Measurements from ENCODE around the gene OR2S2.
A peak's percentile ranks its signal among the peaks of the same experiment; 100 is the strongest.
"Not testable (repeated sequence)": the region's sequence is repeated elsewhere in the genome, so short reads cannot be mapped to it uniquely, and the experiment has no call there.

The OR2S2 gene

DNA sequence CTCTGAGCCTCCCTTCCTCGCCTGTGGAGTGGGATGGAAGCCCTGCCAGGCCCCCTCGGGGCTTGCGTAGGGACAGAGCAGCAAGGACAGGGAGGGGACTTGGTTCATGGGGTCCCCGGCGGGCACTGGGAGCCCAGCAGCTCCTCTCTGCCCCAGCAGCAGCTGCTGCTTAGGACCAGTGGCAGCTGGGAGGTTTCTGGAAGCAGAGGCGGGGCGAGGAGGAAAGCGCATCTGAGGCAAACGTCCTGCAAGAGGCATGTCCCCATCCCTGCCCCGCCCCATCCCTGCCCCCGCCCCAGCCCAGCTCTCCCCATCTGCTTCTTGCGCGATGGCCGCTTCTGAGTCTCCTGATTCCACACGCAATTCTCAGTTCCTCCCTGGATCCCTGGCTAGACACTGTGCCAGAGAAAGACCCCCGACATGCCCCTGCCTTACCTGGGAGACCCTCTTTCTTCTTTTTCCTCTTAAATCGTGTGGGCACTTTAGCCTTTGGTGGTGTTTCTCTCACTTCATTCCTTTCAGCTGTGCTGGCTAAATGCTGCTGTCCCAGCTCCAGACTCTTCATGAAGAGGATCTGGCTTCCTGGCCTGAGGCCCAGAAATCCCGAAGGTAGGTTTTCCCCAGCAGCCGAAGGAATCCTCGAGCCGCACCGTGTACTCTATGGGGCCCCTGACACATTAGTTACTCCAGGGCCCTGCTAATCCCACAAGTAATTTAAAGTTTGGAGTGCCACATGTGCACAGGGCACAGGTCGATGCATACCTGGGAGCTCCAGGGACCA is 4.4 kb upstream of the OR2S2 start:
- no peak for FAIRE-seq

DNA sequence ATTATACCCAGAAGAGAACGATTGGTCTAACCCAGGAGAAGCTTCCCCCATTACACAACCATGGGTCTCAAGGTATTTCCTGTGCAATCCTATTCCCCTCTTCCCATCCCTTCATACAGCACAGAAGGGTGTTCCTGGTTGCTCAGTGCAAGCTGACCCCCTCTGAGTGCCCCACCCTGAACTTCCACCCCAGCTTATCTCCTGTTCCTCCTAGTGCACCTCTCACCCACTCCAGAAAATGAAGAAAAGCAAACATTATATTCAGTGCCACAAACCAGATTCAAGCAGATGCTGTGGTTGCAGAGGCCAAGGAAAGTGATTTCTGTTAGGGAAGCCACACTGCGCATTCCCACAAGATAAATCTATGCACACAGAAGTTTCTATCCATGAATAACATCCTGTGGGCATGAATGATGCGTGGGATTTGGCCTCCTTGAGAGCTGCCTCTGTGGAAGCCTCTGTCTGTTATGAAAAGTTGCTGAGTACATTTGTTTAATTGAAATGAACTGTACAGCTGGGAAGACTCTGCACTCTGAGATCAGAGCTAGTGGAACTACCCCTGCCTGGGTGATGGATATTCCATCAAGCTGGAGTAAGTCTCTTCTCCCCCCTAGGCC is 2.2 kb upstream of the OR2S2 start:
- FAIRE-seq = no peak

DNA sequence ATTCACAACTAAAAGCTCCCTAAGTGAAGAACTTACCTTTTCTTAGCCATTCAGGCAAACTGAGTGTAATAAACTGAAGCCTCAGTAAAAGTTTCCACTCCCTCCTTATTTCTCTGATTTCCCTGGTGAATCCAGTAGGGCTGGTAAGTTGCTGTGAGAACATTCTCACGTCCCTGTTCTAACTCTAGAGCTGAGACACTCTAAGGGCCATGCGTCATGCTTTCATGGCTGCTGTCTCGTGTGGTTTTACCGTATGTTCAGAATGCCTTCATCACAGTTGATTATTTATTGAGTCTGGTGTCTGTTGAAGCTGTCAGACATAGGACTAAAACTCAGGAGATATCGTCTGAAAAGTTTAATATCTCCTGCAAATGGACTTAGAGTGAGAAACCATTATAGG is 1.3 kb downstream of the OR2S2 start:
- no peak for FAIRE-seq

DNA sequence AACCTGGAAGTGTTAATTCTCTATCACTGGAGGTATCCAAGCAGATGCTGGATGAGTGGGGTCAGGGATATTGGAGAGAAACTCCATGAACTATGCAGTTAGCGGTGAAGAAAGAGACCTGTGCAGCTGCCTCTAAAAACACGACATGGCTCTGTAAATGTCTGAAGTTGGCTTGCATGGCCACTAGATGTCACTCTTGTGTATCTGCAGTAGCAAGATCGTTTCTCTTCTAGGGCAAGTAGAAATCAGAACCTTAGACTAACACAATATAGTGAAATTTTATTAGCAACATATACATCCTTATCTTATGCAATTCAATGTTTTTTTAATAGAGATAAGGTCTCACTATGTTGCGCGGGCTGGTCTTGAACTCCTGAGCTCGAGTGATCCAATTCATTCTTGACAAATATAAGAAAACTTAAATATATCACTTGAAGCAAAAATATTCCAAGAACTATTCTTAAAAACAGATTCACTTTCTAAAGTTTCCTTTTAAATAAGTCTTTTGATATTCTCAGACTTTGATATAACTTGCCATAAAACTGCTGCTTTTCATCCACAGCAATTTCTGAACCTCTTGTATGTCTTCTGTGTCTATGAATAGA is 2.9 kb downstream of the OR2S2 start:
- FAIRE-seq = peak; percentile 85

DNA sequence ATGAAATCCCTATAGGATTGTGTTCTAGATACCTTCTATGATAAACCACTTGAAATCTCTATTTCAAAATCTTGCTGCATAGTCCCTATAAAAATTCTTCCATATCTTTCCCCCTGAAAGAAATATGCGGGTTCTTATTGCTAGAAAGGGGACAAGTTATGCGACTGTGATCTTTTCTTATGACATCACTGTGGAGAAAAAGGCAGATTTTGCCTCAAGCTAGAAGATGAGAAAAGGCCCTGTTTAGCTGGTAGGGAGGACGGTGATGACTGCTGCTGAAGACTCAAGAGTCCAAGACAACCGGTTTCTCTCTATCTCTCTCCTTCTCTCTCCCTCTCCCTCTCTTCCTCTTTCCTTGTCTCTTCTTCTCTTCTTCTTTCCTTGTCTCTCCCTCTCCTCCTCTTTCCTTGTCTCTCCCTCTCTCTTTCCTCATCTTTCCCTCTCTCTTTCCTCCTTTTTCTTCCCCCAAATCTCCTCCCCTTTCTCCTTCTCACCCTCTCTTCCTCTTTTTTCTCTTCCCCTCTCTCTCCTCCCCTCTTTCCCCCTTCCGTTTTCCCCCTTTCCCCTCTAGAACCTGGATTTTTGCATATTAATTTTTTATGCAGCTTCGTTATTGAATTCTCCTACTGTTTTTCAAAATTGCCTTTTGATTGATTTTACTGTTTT is 5.3 kb downstream of the OR2S2 start:
- FAIRE-seq = no peak

DNA sequence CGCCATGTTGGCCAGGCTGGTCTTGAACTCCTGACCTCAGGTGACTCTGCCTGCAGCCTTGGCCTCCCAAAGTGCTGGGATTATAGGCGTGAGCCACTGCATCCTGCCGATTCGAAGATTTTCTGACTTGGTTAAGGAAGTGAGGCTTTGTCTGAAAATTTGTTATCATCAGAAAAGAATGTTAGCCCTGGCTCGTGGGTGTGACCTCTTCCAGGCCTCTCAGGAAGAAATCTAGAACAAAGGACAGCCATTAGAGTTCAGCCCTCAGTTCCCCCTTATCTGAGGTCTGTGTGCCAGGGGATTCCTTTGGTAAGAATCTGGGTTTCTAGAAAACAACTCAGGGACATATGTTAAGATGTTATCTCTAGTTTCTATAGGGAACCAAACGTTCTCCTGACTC is 6.2 kb downstream of the OR2S2 start:
- FAIRE-seq = no peak

DNA sequence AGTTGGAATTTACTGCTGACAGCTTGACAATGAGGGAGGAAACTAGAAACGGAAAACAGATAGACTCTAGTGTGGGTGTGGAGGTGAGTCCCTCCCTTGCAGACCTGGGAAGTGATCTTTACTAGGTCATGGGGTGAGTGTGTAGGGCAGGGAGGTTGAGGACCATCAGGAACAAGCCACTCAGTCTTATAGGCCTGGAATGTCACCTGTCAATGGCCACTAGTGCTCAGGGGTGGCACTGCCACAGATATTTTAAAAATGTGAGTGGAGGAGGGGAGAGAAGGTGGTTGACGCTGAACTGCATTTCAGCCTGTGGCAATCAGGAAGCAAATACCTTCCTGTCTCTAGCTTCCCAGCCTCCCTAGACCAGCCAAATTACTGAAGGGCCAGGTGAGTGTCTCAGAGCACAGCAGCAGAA is 9.0 kb downstream of the OR2S2 start:
- no peak for FAIRE-seq

DNA sequence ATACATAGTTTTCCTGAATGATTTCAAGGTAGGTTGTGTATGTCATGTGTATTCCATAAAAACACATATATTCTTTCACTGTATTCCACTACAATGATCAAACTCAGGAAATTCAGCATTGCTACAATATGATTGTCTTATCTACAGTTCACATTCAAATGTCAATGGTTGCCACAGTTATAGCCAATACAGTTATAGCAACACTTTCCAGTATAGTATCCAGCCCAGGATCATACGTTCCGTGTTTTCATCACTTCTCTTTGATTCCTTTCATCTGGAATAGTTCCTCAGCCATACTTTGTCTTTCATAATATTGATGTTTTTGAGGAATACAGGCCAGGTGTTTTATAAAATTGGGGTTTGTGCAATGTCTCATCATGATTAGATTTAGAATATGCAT is 9.5 kb downstream of the OR2S2 start:
- FAIRE-seq = no peak

DNA sequence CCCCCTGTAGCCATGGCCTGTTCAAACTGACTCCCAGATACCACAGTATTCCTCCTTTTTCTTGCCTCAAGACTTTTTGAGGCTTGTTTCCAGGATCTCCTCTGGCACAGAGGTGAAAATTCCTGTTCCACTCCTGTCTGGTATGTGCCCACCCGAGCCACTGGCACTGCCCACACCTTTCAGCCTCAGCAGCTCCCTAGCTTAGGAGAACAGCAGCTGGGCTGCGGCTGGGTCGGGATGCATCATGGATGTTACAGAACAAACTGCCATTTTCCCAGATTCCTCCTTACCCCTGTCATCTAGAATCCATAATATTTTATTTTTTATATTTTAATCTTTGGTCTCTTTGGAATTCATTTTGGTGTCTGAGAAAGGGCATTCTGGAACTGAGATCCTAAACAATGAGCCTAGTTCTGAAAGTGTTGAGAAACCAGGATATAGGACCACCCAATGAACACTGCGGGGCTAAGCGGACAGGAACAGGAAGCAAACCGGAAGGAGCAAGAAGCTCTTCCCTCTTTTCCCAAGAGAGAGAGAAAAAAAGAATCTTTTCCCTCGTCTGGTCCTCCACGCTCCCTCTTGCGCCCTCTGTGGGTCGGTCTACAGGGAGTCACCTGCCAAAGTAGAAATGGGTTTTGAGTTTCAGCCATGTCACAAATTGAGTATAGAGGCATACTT is 12.5 kb downstream of the OR2S2 start:
- FAIRE-seq = no peak

DNA sequence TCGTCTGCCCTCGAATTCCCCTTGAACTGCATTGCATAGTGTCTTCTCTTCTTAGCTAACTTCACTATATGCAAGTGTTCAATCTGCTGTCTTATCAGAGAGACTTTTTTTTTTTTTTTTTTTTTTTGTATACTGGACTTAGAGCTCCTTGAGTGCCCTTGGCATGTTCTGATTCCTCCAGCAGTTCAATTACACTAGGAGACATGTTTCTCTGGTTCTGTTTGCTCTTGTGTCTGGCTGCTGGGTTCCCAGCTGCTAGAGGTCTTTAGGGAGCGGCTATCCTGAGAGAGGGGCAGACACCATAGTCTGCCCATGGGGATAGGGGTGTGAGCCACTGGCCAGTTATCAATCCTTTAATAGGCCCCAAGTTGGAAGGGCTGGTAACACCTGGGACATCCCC is 13.1 kb downstream of the OR2S2 start:
- no peak for FAIRE-seq

DNA sequence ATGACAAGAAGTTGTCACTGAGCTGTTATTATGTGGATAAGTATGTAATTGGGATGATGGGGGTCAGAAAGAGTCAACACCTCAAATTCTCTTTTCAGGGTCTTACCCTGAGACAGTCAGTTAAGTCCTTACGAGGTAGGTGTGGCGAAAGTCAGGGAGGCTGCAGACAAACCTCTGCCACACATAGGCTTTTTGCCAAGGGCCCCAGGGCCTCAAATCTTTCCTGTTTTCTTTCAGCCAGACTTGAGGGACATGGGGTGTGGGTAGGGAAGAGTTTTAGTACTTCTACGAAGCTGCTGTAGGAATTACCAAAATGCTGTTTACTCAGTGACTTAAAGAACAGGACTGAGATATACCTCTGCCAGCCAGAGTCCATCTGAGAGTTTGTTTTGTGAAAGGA is 13.8 kb downstream of the OR2S2 start:
- FAIRE-seq = no peak

DNA sequence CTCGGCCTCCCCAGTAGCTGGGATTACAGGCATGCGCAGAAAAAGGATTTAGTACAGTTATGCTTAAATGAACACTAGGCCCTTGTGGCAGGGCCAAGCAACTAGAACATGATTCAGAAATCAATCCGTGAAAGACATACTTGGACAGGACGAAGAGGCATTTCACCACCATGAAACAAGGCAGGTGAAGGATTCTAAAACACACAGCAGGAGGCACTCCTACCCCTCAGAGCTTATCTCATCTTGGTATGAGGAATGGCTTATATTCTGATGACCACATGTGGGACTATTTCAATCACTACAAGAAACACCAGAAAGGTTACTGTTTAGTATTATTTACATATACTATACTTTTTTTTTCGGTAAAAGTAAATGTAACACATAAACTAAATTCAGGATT is 15.7 kb downstream of the OR2S2 start:
- FAIRE-seq = no peak

DNA sequence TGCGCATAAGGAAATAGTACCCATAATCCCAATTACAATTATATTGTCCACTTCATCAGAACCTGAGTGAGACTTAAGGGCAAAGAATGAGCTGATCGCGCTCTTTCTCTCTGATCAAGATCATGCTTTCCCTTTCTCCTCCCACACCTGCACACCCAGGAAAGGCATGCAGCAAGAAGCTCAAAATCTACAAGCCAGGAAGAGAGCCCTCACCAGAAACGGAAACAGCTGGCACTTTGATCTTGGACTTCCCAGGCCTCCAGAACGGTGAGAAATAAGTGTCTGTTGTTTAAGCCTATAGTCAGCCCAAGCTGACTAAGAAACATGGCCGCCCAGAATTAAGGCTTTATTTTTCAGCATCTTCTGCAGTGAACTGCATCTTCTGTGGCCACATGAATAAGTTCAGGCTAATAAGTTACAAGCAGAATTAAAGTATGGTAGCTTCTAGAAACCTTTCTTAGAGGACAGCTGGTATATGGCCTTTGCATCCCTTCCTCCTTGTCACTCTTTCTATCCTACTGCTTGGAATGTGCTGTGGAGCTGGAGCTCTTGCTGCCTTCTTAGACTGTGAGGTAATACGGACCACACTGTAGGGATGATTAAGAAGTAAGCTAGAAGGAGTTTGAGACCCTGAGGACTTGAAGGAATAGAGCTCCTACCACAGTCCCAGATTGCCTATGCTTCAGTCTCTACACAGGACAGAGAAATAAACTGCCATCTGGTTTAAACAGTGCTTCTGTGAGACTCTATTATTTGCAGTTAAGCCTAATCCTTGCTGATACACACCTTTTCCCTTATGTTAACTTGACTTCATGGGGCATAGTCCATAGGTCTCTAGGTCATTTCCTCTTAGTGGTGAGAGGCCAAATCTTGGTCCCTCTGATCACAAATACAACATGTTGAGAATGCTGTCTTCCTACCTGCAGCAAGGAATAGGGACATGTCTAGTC is 17.2 kb downstream of the OR2S2 start:
- FAIRE-seq = no peak

DNA sequence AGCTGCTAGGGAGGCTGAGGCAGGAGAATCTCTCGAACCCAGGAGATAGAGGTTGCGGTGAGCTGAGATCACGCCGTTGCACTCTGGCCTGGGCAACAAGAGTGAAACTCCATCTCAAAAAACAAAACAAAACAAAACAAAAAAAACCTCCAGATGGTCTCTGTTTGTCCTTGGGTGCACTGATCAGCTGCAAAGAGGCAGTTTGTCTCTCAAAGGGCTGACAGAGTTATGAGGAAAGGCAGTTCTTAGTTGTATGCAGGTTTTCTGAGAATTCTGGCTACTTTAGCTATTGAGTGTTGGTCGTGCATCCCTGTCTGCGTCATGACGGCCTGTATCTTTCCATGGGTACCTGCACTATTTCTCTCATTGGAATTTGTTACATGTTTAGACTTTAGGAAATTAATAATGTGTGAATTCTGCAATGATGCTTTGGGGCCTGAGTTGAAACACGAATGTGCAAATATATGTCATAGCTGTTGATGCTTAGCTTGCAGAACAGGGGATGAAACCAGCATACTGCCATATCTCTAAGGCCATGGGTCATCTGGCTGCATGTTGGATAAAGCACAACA is 18.2 kb downstream of the OR2S2 start:
- FAIRE-seq = no peak

DNA sequence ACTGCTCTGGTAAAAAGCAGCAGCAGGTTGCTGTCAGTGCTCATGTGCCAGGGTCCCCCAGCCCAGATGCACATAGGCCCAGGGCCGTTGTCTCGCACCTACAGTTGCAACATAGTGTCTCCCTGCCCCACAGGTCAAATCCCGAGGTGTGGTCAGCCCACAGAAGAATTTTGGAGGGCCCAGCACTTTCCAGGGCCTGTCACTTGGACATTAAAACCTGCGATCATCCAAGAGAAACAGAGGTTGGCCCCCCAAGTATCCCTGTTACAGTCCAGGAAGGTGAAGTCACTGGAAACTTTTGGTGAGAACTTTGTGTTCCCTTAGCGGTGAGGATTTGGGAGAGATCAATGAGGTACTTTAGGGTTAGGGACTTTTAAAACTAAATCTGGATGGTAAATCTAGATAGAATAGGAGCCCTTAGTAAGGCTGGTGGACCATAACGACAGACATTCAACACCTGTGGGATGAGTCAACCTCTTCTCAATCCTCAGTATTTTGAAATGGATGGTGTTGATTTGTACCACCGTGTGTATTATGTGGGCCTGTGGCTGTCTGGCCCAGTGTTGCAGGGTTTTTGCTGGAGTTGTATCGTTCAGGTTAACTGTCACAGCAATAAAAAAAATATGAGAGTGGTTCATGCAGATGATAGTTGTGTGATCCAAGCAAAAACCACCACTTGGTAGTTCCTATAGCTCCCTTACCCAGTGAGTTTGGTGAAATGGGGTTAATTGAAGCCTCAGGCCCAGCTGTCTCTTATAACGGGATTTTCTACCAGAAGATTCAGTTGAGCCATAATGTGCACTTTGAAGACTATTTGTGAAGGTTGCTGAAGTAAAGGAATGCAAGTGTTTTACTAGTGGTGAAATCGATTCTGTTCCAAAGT is 19.2 kb downstream of the OR2S2 start:
- no peak for FAIRE-seq

DNA sequence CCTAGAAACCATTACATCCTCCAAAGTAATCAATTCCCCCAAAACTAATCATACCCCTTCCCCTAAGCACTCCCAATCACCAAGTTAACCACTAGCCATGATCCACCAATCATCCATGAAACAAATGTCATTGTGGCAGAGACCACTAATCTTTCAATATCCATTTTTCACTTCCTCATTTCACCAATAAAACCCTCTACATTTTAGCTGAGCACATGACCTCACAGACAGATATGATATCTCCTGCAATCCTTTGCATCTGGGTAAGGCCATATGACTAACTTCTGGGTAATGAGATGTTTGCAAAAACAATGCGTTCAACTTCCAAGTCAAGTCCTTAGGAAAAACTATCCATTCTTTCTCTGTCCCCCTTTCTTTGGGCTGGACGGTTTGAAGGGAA is 20.7 kb downstream of the OR2S2 start:
- no peak for FAIRE-seq

DNA sequence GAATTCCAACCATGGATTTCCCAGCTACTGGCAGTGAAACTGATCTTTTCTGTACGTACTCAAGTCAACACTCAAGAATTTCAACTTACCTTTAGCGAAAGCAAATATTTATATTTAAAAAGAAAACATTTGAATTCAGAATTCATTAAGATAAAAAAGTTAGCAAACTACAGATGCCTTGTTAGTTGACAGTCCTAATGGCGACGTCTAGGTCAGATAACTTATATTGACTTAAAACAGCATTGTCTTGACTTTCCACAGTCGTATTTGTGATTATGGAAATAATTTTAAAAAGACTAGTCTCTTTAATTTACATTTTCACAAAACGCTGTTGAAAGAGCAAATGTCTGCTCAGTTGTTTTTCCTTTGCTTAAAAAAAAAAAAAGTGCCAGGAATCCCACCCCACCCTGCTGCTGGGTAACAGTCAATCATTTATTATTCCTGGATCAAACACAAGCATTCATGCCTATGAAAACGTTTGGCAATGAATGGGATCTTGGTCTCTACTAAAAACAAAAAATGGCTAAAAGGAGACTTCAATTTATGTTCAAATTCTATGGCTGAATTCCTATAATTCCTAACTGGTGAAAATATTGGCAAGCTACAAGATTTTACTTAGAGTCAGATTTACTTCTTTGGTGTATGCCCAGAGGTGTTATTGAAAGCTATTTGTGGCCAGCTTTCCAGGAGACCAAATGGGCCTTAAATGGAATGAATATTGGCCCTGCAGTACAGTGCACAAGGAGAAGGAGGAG is 22.0 kb downstream of the OR2S2 start:
- no peak for FAIRE-seq

DNA sequence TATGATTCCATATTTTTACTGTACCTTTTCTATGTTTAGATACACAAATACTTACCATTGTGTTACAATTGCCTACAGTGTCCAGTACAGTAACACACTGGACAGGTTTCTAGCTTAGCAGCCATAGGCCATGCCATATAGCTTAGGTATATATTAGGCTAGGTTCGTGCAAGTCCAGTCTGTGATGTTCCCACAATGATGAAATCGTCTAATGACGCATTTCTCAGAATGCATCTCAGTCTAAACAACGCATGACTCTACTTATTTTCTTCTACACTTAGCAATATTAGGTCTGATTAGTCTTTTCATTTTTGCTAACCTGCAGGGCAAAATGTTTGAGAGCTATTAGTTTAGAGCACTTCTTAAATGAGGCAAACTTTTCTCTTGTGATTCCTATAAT is 22.7 kb downstream of the OR2S2 start:
- FAIRE-seq = no peak

DNA sequence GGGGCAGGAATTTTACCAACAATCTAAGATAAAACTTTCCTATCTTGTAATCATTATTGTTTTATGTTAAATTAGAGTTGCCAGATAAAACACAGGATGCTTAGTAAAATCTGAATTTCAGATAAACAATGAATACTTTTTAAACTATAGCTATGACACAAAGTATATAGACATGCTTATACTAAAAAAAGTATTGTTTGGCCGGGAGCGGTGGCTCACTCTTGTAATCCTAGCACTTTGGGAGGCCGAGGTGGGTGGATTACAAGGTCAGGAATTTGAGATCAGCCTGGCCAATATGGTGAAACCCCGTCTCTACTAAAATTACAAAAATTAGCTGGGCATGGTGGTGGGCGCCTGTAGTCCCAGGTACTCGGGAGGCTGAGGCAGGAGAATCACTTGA is 23.9 kb downstream of the OR2S2 start:
- FAIRE-seq = not testable (repeated sequence)

Data from colon (tissue), 2 donors.